ENCODE results near the gene NAA35. TPM values are rescaled to one million over a fixed set of nuclear protein-coding genes. Genes with fewer than 3 reads are reported as not detected.
A peak's percentile ranks its signal among the peaks of the same experiment; 100 is the strongest.

Gene NAA35
- 11.9 TPM for polyA plus RNA-seq (2012; ENCODE audit: insufficient read length, low read depth)

DNA sequence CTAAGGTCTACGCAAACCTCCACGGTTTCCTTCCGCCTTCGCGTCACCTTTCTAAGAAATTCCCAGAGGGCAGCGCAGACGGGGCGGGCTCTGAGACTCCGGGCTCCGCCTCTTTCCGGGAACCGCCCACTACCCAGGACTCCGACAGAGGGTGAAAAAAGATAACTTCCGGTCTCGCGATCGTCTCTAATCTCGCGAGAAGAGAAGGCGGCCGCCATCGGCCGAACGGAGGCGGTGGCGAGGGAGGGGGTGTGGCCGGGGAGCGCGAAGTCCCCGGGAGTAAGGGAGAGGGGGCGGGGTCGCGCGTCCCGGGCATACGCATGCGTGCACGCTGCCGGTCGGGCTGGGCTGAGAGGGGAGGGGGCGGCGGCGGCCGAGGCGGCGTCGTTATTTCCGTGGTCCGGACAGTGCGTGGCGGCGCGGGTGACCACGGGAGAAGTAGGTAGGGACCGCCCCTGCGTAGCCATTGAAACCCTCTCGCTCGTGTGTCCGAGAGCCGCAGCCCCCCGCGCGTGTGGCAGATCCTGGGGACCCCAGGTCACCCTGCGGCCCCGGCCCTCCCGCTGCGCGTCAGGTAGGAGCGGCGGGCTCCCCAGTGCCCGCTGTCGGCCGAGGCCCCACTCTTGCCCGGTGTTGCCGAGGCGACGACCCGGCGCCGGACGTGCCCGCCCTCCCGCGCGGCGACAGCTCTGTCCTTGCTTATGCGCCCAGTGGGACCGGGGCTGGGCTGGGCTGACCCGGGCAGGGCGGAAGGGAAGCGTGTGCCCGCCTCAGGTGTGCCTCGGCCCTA is at the start of gene NAA35:
Gene NAA35 (plus strand): TSS at position 315 of the 790 bp plus-strand sequence. CDS start 1,014 bp downstream, outside the sequence.
- TF ChIP-seq FOXP2 (optimal IDR thresholded peaks at IDR 0.05; ENCODE audit: borderline replicate concordance, extremely low read depth, extremely low read length, insufficient read depth) (peak; percentile 47), TAF1 (IDR thresholded peaks at IDR 0.05; ENCODE audit: borderline replicate concordance, insufficient read depth, low read length) (peak; percentile 44; the same call in 1 of the 2 replicates), POLR2AphosphoS5 (IDR thresholded peaks at IDR 0.05; ENCODE audit: low read depth, low read length) (no peak; the same call in 1 of the 2 replicates), SIN3A (IDR thresholded peaks at IDR 0.05; ENCODE audit: borderline replicate concordance, insufficient read depth, low read length) (no peak)
- TF ChIP-seq, protein P1, sequence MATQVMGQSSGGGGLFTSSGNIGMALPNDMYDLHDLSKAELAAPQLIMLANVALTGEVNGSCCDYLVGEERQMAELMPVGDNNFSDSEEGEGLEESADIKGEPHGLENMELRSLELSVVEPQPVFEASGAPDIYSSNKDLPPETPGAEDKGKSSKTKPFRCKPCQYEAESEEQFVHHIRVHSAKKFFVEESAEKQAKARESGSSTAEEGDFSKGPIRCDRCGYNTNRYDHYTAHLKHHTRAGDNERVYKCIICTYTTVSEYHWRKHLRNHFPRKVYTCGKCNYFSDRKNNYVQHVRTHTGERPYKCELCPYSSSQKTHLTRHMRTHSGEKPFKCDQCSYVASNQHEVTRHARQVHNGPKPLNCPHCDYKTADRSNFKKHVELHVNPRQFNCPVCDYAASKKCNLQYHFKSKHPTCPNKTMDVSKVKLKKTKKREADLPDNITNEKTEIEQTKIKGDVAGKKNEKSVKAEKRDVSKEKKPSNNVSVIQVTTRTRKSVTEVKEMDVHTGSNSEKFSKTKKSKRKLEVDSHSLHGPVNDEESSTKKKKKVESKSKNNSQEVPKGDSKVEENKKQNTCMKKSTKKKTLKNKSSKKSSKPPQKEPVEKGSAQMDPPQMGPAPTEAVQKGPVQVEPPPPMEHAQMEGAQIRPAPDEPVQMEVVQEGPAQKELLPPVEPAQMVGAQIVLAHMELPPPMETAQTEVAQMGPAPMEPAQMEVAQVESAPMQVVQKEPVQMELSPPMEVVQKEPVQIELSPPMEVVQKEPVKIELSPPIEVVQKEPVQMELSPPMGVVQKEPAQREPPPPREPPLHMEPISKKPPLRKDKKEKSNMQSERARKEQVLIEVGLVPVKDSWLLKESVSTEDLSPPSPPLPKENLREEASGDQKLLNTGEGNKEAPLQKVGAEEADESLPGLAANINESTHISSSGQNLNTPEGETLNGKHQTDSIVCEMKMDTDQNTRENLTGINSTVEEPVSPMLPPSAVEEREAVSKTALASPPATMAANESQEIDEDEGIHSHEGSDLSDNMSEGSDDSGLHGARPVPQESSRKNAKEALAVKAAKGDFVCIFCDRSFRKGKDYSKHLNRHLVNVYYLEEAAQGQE (IDR thresholded peaks at IDR 0.05; ENCODE audit: insufficient read depth in 1 of 2, low read depth in 2 of 2, low read length in 2 of 2), result no peak

DNA sequence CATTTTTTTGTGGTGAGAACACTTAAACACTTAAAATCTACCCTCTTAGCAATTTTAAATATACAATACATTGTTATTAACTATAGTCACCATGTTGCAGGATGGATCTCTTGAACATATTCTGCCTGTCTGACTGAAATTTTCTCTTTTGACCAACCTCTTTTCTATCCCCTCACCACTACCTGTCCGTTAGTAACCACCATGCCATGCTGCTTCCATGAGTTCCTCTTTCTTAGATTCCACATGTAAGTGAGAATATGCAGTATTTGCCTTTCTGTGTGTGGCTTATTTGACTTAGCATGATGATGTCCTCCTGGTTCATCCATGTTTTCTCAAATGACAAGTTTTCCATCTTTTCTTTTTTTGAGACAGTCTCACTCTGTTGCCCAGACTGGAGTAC is 48.5 kb upstream of the NAA35 start:
- TF ChIP-seq SIN3A (IDR thresholded peaks at IDR 0.05; ENCODE audit: borderline replicate concordance, insufficient read depth, low read length) (no peak), FOXP2 (optimal IDR thresholded peaks at IDR 0.05; ENCODE audit: borderline replicate concordance, extremely low read depth, extremely low read length, insufficient read depth) (no peak)

DNA sequence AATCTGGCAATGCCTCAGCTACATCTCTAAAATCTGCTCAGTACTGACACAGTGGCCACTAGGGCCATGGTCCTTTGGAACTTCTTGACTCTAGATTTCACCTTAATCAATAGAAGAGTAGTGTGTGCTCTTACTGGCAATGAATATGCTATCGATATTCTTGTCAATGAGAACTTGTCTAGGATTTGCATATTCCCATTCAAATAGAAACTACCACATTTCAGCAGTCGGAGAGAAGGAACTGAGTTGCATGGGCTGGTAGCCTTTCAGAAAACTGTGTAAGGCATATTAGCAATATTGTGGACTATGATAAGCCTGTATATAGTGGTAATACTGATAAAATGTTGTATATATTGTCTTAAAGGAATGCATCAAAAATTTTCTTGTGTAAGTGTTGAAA is 45.3 kb upstream of the NAA35 start:
- TF ChIP-seq FOXP2 (optimal IDR thresholded peaks at IDR 0.05; ENCODE audit: borderline replicate concordance, extremely low read depth, extremely low read length, insufficient read depth), result no peak
- no peak for TF ChIP-seq SIN3A (IDR thresholded peaks at IDR 0.05; ENCODE audit: borderline replicate concordance, insufficient read depth, low read length)
- no peak for TF ChIP-seq POLR2AphosphoS5 (IDR thresholded peaks at IDR 0.05; ENCODE audit: low read depth, low read length)
- TF ChIP-seq, protein P1 (IDR thresholded peaks at IDR 0.05; ENCODE audit: insufficient read depth in 1 of 2, low read depth in 2 of 2, low read length in 2 of 2), result no peak
- TF ChIP-seq TAF1 (IDR thresholded peaks at IDR 0.05; ENCODE audit: borderline replicate concordance, insufficient read depth, low read length), result no peak

DNA sequence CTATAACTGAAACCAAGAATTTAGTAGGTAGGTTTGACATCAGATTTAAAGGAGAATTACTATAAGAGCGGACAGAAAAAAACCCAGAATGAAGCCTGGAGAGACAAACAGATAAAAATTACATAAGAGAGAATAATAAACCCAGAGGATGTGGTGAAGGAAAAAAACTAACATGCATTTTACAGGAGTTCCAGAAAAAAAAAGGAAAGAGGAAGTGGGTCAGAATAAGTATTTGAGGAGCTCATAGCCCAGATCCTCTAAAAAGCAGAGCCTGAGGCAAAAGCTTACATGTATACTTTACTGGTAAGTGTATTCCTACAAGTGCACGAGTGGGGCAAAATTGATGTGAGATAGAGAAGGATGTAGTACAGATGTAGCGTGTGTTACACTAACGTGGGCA is 43.1 kb upstream of the NAA35 start:
- TF ChIP-seq FOXP2 (optimal IDR thresholded peaks at IDR 0.05; ENCODE audit: borderline replicate concordance, extremely low read depth, extremely low read length, insufficient read depth) (no peak), TAF1 (IDR thresholded peaks at IDR 0.05; ENCODE audit: borderline replicate concordance, insufficient read depth, low read length) (no peak), POLR2AphosphoS5 (IDR thresholded peaks at IDR 0.05; ENCODE audit: low read depth, low read length) (no peak), SIN3A (IDR thresholded peaks at IDR 0.05; ENCODE audit: borderline replicate concordance, insufficient read depth, low read length) (no peak)
- TF ChIP-seq, protein P1 (IDR thresholded peaks at IDR 0.05; ENCODE audit: insufficient read depth in 1 of 2, low read depth in 2 of 2, low read length in 2 of 2), result no peak

DNA sequence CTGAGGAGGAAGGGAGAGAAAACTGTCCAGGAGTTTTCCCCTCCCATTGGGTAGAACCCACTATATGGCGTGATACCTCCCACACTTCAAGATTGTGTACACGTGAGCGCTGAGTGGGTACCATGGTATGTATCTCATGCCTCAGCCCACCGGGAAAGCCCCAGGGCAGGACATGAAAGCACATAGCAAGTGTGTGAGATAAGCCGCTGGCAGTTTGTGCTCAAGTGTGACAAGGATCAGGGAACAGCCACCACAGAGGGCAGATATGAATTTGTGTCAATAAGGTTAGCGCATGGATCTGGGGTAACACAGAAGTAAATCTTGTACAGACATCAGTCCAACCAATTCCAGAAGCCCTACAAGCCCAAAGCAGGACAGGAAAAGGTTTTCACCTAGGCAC is 42.6 kb upstream of the NAA35 start:
- no peak for TF ChIP-seq TAF1 (IDR thresholded peaks at IDR 0.05; ENCODE audit: borderline replicate concordance, insufficient read depth, low read length)
- no peak for TF ChIP-seq POLR2AphosphoS5 (IDR thresholded peaks at IDR 0.05; ENCODE audit: low read depth, low read length)
- TF ChIP-seq, protein P1 (IDR thresholded peaks at IDR 0.05; ENCODE audit: insufficient read depth in 1 of 2, low read depth in 2 of 2, low read length in 2 of 2), result no peak
- TF ChIP-seq FOXP2 (optimal IDR thresholded peaks at IDR 0.05; ENCODE audit: borderline replicate concordance, extremely low read depth, extremely low read length, insufficient read depth), result no peak
- TF ChIP-seq SIN3A (IDR thresholded peaks at IDR 0.05; ENCODE audit: borderline replicate concordance, insufficient read depth, low read length), result no peak
